ENCODE data around the gene CPNE4. TPM values are rescaled to one million over a fixed set of nuclear protein-coding genes. Genes with fewer than 3 reads are reported as not detected.

Gene CPNE4
- total RNA-seq, 1 donor from 2014 or later: 16.1 TPM

- no peak for TF ChIP-seq CTCF (conservative IDR thresholded peaks at IDR 0.05)
- H3K4me1 Mint-ChIP-seq: peaks cover 23% of the 10 kb centered on the region
- no peak overlapping the region for H3K4me3 Mint-ChIP-seq
- no peak for DNase-seq (ENCODE audit: low read depth, low spot score)
- no peaks in the 10 kb centered on the region for H3K27me3 Mint-ChIP-seq (ENCODE audit: low read depth)
- no peaks in the 10 kb centered on the region for H3K9me3 Mint-ChIP-seq
- no peaks in the 10 kb centered on the region for H3K36me3 Mint-ChIP-seq (ENCODE audit: low read depth)
- H3K27ac Mint-ChIP-seq (ENCODE audit: unreplicated experiment): no peak overlapping the region
Measured at GRCh38 chr3:131717493-131717892, 317.3 kb downstream of the CPNE4 start.

- no peak for TF ChIP-seq CTCF (conservative IDR thresholded peaks at IDR 0.05)
- H3K27ac Mint-ChIP-seq (ENCODE audit: unreplicated experiment): no peak overlapping the region
- DNase-seq (ENCODE audit: low read depth, low spot score): no peak
- no peak overlapping the region for H3K4me3 Mint-ChIP-seq
- peaks cover 18% of the 10 kb centered on the region for H3K4me1 Mint-ChIP-seq
- H3K9me3 Mint-ChIP-seq: no peaks in the 10 kb centered on the region
- no peaks in the 10 kb centered on the region for H3K27me3 Mint-ChIP-seq (ENCODE audit: low read depth)
- no peaks in the 10 kb centered on the region for H3K36me3 Mint-ChIP-seq (ENCODE audit: low read depth)
Measured at GRCh38 chr3:131716943-131717342, 317.9 kb downstream of the CPNE4 start.

- Mint-ChIP-seq H3K27ac (ENCODE audit: unreplicated experiment) (no peak overlapping the region), H3K4me3 (no peak overlapping the region), H3K9me3 (no peaks in the 10 kb centered on the region), H3K27me3 (ENCODE audit: low read depth) (no peaks in the 10 kb centered on the region), H3K36me3 (ENCODE audit: low read depth) (no peaks in the 10 kb centered on the region), H3K4me1 (peaks cover 18% of the 10 kb centered on the region)
- no peak for TF ChIP-seq CTCF (conservative IDR thresholded peaks at IDR 0.05)
- no peak for DNase-seq (ENCODE audit: low read depth, low spot score)
Measured at GRCh38 chr3:131716007-131716406, 318.8 kb downstream of the CPNE4 start.

- DNase-seq (ENCODE audit: low read depth, low spot score): no peak
- H3K27ac Mint-ChIP-seq (ENCODE audit: unreplicated experiment): no peak overlapping the region
- H3K4me1 Mint-ChIP-seq: peaks cover 18% of the 10 kb centered on the region
- TF ChIP-seq CTCF (conservative IDR thresholded peaks at IDR 0.05): no peak
- no peaks in the 10 kb centered on the region for H3K27me3 Mint-ChIP-seq (ENCODE audit: low read depth)
- no peaks in the 10 kb centered on the region for H3K36me3 Mint-ChIP-seq (ENCODE audit: low read depth)
- H3K9me3 Mint-ChIP-seq: no peaks in the 10 kb centered on the region
- H3K4me3 Mint-ChIP-seq: no peak overlapping the region
Measured at GRCh38 chr3:131714585-131715220, 320.1 kb downstream of the CPNE4 start.

- H3K36me3 Mint-ChIP-seq (ENCODE audit: low read depth): no peaks in the 10 kb centered on the region
- no peak overlapping the region for H3K4me3 Mint-ChIP-seq
- H3K4me1 Mint-ChIP-seq: peaks cover 18% of the 10 kb centered on the region
- no peak overlapping the region for H3K27ac Mint-ChIP-seq (ENCODE audit: unreplicated experiment)
- H3K9me3 Mint-ChIP-seq: no peaks in the 10 kb centered on the region
- DNase-seq (ENCODE audit: low read depth, low spot score): no peak
- H3K27me3 Mint-ChIP-seq (ENCODE audit: low read depth): no peaks in the 10 kb centered on the region
- no peak for TF ChIP-seq CTCF (conservative IDR thresholded peaks at IDR 0.05)
Measured at GRCh38 chr3:131713416-131714123, 321.2 kb downstream of the CPNE4 start.

Measured in neural crest cell (in vitro differentiated cells).